Activated CD4-positive, alpha-beta T cell treated with anti-CD3 and anti-CD28 coated beads, Interleukin-2, amount 50 U/mL, for 1 hour (primary cell): ENCODE data around the gene RASAL2.

ENCODE experiments used
- DNase-seq: peaks from one replicate; pipeline ENCODE4 v3.0.0-alpha.2; 2020

The RASAL2 gene

DNA sequence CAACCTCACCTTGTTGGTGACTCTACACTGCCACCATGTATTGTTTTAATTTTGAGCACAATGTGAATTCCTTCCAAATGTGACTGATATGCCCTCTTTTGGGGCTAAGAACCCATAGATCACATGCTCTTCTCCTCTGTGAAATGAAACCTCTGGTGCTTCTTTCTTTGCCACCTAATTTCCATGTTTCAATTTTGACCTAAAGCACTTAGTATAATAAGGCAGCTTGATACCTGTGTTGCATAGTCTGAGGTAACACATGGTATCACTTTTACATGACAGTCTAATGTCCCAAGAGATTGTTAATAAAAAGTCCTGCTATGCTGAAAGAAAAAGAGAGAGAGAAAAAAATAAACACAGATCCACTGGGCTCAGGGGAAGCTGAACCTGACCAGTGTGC, 378.6 kb downstream of the RASAL2 start:
- DNase-seq = no peak

GRCh38 chr1:178477373-178477772, 383.5 kb downstream of the RASAL2 start:
- DNase-seq = no peak

- no peak for DNase-seq
Observed at GRCh38 chr1:178477841-178478240, 383.9 kb downstream of the RASAL2 start.

DNA sequence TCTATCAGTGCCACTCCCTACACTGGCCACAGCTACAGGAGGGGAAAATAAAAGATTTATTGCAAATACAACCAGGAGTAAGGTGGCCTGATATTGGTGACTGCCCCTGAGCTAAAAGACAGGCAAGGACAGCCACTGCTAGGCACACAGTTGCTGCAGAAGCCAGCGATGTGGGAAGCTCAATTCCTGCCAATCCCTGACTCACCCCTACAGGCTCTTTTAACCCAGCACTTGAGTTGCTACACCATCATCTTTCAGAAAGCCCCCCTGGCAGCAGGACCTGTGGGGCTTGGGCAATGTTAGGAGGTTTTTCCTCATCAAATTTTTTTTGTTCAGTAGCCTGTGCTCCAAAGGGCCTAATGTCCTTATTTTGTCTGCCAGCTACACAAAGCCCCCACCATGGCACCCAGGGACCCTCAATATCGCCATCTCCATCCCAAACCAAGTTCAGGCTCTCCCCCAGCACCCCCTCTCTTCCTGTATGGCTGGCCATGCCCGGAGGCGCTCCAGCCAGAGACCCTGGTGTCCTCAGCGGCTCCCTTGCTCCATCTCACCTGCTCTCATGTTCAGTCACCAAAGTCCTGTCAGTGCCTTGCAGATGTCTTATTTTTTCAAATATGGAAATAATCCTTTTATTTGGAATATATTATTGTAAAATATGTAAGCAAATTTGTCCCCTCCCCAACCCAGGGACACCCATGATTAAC, 389.5 kb downstream of the RASAL2 start:
- DNase-seq = no peak

DNA sequence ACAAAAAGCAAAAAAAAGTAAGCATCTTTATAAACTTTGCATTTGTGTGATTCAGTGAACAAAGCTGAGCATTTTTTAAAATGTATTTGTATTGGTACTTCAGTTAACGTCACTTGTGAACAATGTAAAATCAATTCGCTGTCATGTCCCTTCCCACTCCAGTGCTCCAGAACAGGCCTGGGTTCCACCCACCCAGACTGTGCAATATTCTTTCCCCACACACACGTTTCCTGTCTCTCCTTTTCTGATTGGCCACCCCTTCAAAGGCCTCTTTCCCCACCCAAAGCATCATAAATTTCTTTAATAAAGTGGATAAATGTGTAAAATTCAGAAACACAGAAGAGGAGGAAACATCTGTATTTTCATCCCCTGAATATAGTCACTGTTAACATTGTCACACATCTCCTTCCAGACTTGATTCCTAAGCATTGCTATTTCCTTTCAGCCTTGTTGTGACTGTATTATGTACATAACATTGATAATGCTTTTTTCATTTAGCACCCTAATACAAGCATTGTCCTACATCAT, 390.9 kb downstream of the RASAL2 start:
- no peak for DNase-seq

DNA sequence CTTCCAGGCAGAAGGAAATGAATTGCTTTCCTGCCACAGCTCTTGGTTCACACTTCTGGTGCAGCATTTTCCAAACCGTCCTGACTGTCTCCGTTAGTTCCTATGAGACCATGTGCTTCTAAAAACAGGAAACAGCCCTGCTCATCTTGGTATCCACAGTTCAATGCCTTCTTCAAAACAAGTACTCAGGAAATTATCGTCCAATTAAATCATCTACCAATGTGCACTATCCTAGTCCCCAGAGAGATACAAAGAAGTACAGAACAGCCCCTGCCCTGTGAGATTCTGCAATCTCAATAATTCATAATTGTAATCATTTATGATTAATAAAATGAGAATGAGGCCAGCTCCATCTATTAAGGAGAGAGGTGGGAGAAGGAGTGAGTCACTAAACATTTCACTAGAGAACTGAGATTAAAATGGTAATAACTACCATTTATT, 391.7 kb downstream of the RASAL2 start:
- no peak for DNase-seq

DNA sequence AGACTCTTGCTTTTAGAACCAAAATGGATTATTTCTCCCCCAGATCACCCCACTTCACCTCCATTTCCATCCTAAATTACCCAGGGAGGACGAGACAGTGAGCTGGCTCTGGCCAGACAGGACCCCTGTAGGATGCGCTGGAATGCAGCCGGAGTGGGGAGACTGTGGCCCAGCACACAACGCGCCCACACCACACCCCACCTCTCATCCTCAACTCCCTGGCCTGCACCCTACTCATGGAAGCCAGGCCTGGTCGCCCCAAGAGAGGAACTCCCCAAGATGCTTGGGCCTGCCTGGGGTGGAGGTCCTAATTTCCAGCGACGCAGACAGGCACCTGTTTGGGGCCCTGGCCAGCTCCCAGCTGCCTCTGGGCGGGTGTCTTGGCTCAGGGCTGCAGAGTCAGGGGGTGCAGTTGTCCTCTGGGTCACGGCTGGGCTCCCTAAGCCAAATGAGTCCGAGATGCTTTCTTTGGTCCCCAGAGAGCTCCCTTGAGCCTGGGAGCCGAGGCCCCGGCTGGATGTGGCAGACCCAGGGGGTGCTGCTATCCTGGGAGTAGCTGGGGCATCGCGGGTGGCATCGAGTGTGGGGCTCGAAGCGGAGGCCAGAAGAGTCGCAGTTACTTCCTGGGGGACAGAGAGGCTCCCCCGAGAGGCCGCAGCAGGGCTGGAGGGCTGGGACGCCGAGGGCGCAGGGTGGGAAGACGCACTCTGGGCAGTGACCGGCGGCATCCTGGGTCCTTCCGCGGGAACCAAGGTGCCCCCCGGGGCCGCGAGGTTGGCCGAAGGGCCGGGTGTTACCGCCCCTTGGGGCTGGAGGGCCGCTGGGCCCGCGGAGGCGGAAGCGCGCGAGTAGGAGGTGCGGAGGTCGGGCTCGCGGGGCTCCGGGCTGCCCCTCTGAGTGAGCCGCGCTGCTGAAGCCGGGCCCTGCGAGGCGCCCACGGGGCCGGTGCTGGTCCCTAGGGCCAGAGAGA, 392.5 kb downstream of the RASAL2 start:
- DNase-seq = no peak

DNA sequence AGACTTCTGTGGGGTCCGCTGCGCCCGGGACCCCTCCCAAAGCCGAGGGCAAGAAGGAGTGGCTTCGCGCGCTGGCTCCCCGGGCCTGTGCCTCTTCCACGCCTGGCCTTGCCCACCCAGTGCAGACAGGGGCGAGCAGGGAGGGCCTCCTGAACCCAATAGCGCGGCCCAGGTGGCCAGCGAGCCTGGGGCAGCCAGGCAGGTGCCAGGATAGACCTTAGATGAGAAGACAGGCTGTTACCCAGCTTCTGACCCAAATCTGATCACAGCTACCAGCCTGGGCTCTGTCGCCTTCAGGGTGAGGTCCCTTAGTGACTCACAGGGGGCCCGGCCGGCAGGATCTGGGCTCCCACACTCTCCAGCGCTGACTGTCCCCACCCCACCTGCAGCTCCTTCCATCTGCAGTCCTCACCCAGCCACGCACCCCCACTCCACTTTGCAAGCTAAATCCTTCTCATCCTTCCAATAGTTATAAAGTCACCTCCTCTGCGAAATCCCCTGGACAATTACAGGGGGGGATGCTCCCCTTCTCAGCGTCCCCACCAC, 393.2 kb downstream of the RASAL2 start:
- no peak for DNase-seq

DNA sequence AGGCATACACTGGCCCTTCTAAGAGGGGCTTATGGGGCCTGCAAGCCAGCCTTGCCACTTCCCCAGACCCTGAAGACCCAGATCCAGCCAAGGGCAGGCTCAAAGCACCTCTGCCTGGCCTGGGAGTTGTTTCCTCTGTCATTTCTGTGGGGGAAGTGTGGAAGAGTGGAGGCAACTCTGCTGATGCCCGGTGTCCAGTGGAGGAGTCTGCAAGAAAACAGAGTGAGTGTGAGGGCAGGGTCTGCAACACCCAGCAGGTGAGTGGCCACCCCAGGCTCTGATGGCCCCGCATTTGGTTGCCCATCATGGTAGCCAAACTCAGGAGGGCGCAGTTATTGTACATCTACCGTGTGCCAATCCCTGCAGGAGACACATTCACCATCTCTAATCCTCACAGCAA, 394.5 kb downstream of the RASAL2 start:
- DNase-seq = no peak

- DNase-seq = no peak
Observed at GRCh38 chr1:178489399-178489798, 395.5 kb downstream of the RASAL2 start.

DNA sequence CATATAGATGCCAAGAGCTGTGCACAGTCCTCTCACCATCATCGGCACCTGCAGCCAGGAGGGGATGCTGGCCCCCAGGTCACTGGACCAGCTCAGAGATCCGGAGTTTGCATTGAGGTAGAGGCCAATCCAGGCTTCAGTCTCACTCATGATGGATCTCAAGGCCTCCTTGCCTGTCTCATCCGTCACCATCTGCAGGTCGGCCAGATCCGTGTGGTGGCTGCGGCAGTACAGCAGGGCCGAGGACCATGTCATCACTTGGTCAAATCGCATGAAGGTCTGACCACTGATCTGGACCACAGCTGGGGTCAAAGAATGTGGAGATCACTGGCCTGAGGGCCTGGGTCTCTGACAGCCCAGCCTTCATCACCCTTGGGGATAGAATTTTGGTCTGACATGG, 396.2 kb downstream of the RASAL2 start:
- no peak for DNase-seq

DNA sequence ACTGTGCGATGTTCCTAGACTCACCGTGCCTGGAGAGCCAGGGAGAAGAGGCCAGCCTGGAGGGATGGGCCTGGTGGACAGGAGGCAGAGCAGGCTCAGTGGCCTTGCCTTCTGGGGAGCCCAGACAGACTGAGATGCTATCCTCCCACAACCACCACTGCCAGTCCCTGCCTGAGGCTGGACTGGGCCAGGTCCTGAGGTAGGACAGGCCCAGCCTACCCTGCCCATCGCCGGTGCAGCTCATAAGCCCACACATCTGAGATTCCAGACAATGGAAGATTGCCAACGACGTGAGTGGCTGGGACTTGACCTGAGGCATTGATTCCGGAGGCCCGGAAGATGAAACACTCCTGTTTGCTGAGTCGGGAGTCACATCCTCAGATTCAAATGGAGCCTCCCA, 397.1 kb downstream of the RASAL2 start:
- no peak for DNase-seq

GRCh38 chr1:178491721-178492120, 397.8 kb downstream of the RASAL2 start:
- DNase-seq = no peak

- no peak for DNase-seq
Observed at GRCh38 chr1:178492341-178492740, 398.4 kb downstream of the RASAL2 start.

DNA sequence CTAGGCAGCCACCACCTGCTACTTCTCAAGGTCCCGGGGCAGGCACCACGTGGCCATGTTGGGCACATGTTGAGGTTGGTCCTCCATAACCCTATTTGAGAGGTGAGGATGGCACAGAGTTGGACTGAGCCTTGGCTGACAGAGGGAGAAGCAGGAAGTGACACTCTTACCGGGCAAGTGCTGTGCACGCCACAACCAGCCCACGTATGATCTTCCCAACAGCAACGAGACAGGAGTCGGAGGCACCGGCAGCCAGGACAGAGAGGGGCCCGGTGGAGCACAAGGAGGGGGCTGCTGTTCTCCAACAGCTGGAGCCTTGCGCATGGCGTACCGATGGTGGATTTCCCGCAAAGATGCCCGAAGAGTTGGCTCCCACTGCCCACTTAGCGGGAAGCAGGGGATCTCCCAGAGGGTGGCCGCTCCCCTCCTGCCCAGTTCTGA, 399.4 kb downstream of the RASAL2 start:
- no peak for DNase-seq

- no peak for DNase-seq
Observed at GRCh38 chr1:178494569-178494971, 400.7 kb downstream of the RASAL2 start.

- DNase-seq = no peak
Observed at GRCh38 chr1:178495158-178495557, 401.3 kb downstream of the RASAL2 start.

DNA sequence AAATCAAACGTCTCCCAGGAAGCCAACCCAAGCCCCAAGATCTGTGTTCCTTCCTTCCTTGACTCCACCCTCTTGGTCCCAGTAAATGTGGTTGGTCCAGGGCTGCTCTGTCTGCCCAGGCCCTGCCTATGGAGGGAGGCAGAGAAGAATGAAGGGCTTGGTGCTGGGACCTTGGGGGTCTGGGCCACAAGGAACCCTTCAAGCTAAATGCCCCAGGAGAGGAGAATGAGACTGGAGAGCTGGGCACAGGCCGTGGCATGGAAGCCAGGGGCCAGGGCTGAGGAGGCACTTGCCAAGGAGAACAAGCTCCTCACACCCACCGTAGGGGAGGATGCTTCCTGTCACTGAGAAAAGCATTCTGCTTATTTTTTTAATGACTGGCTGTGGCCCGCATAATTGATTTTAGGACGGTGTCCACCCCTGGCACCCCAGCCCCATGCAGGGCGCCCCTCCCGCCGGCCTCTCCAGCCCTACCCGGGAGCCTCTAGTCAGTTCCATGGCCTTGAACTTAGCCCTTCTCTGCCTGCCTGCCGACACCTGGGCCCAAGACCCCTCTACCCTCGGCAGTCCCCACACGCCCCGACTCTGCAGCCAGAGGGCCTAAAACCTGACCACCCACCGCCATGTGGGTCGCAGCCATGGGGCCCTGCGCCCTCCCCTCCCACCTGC, 402.0 kb downstream of the RASAL2 start:
- DNase-seq = no peak

- DNase-seq = no peak
Observed at GRCh38 chr1:178496410-178497135, 402.7 kb downstream of the RASAL2 start, which contains the start of gene CLEC20A. Gene CLEC20A, minus strand, starts transcription at chr1:178496964. Its CDS starts 25 bp downstream, at chr1:178496939.

GRCh38 chr1:178497903-178498478, 404.1 kb downstream of the RASAL2 start:
- DNase-seq = no peak

DNA sequence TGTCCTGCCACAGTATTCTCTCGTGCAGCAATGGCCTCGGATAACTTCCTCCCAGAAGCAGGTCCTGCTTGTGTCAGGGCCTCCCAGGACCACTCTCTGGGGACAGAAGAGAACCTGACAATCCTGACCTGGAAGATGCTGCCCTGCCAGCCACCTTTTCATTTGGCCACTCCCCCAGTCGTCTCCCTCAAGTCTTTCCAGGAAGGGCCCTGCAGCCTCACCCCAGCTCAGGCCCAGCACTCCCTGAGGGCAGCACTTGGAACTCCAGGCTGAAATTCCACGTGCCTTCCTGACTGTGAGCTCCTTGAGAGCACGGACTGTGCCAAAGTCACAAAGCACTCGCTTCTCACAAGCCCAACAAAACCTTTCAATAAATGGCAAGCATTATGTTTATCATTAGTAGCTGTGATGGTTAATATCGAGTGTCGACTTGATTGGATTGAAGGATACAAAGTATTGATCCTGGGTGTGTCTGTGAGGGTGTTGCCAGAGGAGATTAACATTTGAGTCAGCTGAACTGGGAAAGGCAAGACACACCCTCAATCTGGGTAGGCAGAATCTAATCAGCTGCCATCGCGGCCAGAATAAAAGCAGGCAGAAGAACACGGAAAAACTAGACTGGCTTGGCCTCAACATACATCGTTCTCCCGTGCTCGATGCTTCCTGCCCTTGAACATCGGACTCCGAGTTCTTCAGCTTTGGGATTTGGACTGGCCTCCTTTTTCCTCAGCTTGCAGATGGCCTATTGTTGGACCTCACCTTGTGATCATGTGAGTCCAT, 405.2 kb downstream of the RASAL2 start:
- DNase-seq = no peak
